Measurements from ENCODE around the gene KRT6A. TPM values are rescaled to one million over a fixed set of nuclear protein-coding genes. Genes with fewer than 3 reads are reported as not detected.

Gene KRT6A
- total and polyA plus RNA-seq, 2 of the 8 experiments (the other 6 are each of a cell fraction or from before 2014, with no cell fraction given): 0.11 TPM; not detected in 1

DNA sequence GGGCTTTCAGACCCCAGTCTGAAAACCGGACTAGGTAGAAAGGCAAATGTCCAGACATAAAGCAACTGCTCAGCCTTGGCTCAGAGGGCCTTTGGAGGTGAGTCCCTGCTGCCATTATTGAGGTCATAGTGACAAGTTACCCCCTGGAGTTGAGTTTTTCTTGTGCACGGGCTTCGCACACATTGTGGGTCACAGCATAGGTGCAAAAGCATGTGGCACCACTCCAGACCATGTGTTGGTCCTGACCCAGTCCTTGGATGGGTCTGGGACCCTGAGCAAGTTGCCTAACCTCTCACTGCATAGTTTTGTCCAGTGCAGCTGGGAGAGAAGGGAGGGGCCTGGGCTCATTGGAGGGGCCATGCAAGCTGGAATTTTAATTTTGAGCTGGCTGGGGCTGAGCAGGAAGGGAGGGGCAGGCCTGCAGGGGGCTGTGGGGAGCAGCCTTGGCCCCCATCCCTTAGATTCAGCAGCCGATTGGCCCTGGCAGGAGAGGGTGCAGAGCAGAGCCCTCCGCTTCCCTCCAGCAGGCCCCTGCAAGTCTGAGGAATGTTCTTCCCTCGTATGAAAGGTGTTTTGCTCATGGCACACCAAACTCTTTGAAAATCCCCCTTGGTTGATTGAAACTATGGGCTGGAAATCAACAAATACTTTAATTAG lies 31.3 kb upstream of the KRT6A start (continued):
- no peak for TF ChIP-seq HDAC2 (IDR thresholded peaks at IDR 0.05; ENCODE audit: borderline replicate concordance in 1 of 2, low read depth in 2 of 2, low read length in 2 of 2)
- TF ChIP-seq NANOG (IDR thresholded peaks at IDR 0.05; ENCODE audit: insufficient read depth, low read depth, low read length, poor library complexity, severe bottlenecking): no peak
- no peak for TF ChIP-seq YY1 (IDR thresholded peaks at IDR 0.05; ENCODE audit: low read depth, low read length)
- TF ChIP-seq BCL11A (IDR thresholded peaks at IDR 0.05; ENCODE audit: low read depth in 2 of 2, low read length in 2 of 2): no peak
- no peak for TF ChIP-seq CHD1 (IDR thresholded peaks at IDR 0.05; ENCODE audit: low read depth, low read length)
- TF ChIP-seq, protein P1, sequence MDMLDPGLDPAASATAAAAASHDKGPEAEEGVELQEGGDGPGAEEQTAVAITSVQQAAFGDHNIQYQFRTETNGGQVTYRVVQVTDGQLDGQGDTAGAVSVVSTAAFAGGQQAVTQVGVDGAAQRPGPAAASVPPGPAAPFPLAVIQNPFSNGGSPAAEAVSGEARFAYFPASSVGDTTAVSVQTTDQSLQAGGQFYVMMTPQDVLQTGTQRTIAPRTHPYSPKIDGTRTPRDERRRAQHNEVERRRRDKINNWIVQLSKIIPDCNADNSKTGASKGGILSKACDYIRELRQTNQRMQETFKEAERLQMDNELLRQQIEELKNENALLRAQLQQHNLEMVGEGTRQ (IDR thresholded peaks at IDR 0.05; ENCODE audit: low read length): no peak
- no peak for TF ChIP-seq SRF (IDR thresholded peaks at IDR 0.05; ENCODE audit: low read depth, low read length)
- TF ChIP-seq, protein P2, sequence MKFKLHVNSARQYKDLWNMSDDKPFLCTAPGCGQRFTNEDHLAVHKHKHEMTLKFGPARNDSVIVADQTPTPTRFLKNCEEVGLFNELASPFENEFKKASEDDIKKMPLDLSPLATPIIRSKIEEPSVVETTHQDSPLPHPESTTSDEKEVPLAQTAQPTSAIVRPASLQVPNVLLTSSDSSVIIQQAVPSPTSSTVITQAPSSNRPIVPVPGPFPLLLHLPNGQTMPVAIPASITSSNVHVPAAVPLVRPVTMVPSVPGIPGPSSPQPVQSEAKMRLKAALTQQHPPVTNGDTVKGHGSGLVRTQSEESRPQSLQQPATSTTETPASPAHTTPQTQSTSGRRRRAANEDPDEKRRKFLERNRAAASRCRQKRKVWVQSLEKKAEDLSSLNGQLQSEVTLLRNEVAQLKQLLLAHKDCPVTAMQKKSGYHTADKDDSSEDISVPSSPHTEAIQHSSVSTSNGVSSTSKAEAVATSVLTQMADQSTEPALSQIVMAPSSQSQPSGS (IDR thresholded peaks at IDR 0.05; ENCODE audit: low read length): no peak
